Uterus (tissue), 4 donors: ENCODE results near the gene TRMU. TPM values are rescaled to one million over a fixed set of nuclear protein-coding genes. Genes with fewer than 3 reads are reported as not detected.

Source experiments
- DNase-seq, 2 donors: peaks; one replicate each; pipeline ENCODE4 v3.0.0-alpha.2; 2019 to 2020
- H3K27ac ChIP-seq, 2 donors: fragments of 200-600 bp; sonication (generic); 1 replicate in 1 of 2; 2 replicates in 1 of 2; pipeline ENCODE4 v1.5.1; 2016 to 2018
- H3K27me3 ChIP-seq, 2 donors: fragments of 200-600 bp; sonication (generic); one replicate each; pipeline ENCODE4 v1.5.1; 2018 to 2019; ENCODE audit warnings: control low read depth in 1 of 2
- H3K36me3 ChIP-seq, 2 donors: fragments of 200-600 bp; sonication (generic); one replicate each; pipeline ENCODE4 v1.5.1; 2019; ENCODE audit warnings: control low read depth in 1 of 2
- H3K4me1 ChIP-seq, 2 donors: fragments of 200-600 bp; sonication (generic); one replicate each; pipeline ENCODE4 v1.5.1; 2018 to 2019; ENCODE audit warnings: control low read depth in 1 of 2
- H3K4me3 ChIP-seq, 2 donors: fragments of 200-600 bp; sonication (generic); 1 replicate in 1 of 2; 2 replicates in 1 of 2; pipeline ENCODE4 v1.5.1; 2018 to 2019; ENCODE audit warnings: mild to moderate bottlenecking in 1 of 2
- H3K9me3 ChIP-seq, 2 donors: fragments of 200-600 bp; sonication (generic); one replicate each; pipeline ENCODE4 v1.5.1; 2019; ENCODE audit warnings: control low read depth in 1 of 2
- CTCF ChIP-seq, 4 experiments: fragments of 200-600 bp in 2 of 4; fragments of 450-650 bp in 2 of 4; sonication (generic) in 2 of 4; IDR thresholded peaks; one replicate each; pipeline ENCODE4 v1.5.1; 2016 to 2019; ENCODE audit warnings: antibody characterized with exemption in 4 of 4, mild to moderate bottlenecking in 2 of 4, moderate library complexity in 1 of 4
- POLR2A ChIP-seq, 2 donors: fragments of 450-650 bp; IDR thresholded peaks; one replicate each; pipeline ENCODE4 v1.6.1; 2016; ENCODE audit warnings: antibody characterized with exemption in 2 of 2, mild to moderate bottlenecking in 1 of 2, moderate library complexity in 1 of 2
- intact Hi-C: fragments of 100-400 bp; cut with DNase I; formaldehyde crosslinking; loops from one replicate; pipeline ENCODE4 v1.15.1; 2023; ENCODE audit warnings: low total_unique reads
- total RNA-seq, 4 donors: library from RNA; depleted of rRNA in 3 of 4; stranded (reverse); fragments of >200 nt in 3 of 4; gene quantifications; one replicate each; pipeline versions ENCODE4 v1.1.0 to v1.2.4, GENCODE V29; 2014 to 2023
- donor health status: DM: yes; HTN: yes; CAD: no.

The TRMU gene
- total RNA-seq, 4 donors from 2014 or later = 14.1 to 52.5 (median 31.2) TPM

GRCh38 chr22:46337870-46338269, 2.4 kb downstream of the TRMU start:
- DNase-seq = no peak
- Histone ChIP-seq H3K36me3 (no peaks in the 10 kb centered on the region), H3K27me3 (no peaks in the 10 kb centered on the region), H3K27ac (no peak overlapping the region), H3K4me1 (peaks cover 0 to 8% of the 10 kb centered on the region in 2 donors), H3K4me3 (no peak overlapping the region), H3K9me3 (no peaks in the 10 kb centered on the region)
- intact Hi-C loops = no loop called here
- no peak for TF ChIP-seq POLR2A (IDR thresholded peaks at IDR 0.05)
- TF ChIP-seq CTCF (IDR thresholded peaks at IDR 0.05) = no peak

- Histone ChIP-seq H3K36me3 (no peaks in the 10 kb centered on the region), H3K4me3 (no peak overlapping the region), H3K27ac (no peak overlapping the region), H3K9me3 (no peaks in the 10 kb centered on the region), H3K27me3 (no peaks in the 10 kb centered on the region), H3K4me1 (peaks cover 0 to 8% of the 10 kb centered on the region in 2 donors)
- intact Hi-C loops = no loop called here
- no peak for DNase-seq
- TF ChIP-seq POLR2A (IDR thresholded peaks at IDR 0.05) (no peak), CTCF (IDR thresholded peaks at IDR 0.05) (no peak)
Observed at GRCh38 chr22:46338636-46339035, 3.1 kb downstream of the TRMU start.

GRCh38 chr22:46339956-46340355, 4.4 kb downstream of the TRMU start:
- Histone ChIP-seq H3K4me1 (peaks cover 0 to 8% of the 10 kb centered on the region in 2 donors), H3K9me3 (no peaks in the 10 kb centered on the region), H3K4me3 (no peak overlapping the region), H3K27ac (no peak overlapping the region), H3K27me3 (no peaks in the 10 kb centered on the region), H3K36me3 (no peaks in the 10 kb centered on the region)
- intact Hi-C loops = no loop called here
- DNase-seq = no peak
- TF ChIP-seq POLR2A (IDR thresholded peaks at IDR 0.05) (no peak), CTCF (IDR thresholded peaks at IDR 0.05) (no peak)

- H3K9me3 ChIP-seq = no peaks in the 10 kb centered on the region
- TF ChIP-seq POLR2A (IDR thresholded peaks at IDR 0.05) = no peak
- no peak for TF ChIP-seq CTCF (IDR thresholded peaks at IDR 0.05)
- H3K27ac ChIP-seq = no peak overlapping the region
- H3K4me3 ChIP-seq = no peak overlapping the region
- no peaks in the 10 kb centered on the region for H3K36me3 ChIP-seq
- H3K27me3 ChIP-seq = no peaks in the 10 kb centered on the region
- peaks cover 0 to 8% of the 10 kb centered on the region in 2 donors for H3K4me1 ChIP-seq
- intact Hi-C loops = no loop called here
- DNase-seq = no peak
Observed at GRCh38 chr22:46340676-46341075, 5.2 kb downstream of the TRMU start.

DNA sequence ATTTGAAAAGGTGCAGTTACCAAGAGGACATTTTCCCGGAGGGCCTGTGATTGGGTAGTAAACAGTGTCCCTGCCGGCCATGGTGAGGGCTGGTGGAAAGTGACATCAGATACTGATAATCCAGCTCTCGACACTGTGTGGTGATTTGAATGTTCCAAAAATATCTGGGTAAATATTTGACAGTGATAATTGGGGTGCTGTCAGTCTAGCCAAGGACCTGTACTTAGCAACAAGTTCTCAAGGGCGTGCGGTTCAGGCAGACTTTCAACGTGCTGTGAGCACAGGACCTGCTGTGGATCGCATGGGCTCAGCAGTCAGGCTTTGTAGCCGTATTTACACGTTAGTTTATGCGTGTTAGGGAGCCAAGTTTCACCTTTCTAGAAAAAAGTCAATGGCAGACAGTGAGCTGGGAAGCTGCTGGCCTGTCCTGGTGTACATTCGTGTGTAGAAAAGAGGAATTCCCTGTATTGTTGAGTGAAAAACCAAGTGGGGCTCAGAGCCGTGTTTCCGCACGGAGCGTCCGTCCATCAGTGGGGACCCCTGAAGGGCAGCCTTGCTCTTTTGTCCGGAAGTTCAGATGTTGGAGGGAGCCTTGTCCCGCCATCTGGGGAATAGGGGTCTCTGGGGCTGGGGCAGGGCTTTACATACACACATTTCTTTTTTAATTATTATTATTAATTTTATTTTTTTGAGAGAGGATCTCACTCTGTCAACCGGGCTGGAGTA, 11.3 kb downstream of the TRMU start:
- Histone ChIP-seq H3K9me3 (no peaks in the 10 kb centered on the region), H3K27me3 (no peaks in the 10 kb centered on the region), H3K4me1 (no peaks in the 10 kb centered on the region), H3K36me3 (no peaks in the 10 kb centered on the region), H3K27ac (no peak overlapping the region), H3K4me3 (no peak overlapping the region)
- TF ChIP-seq CTCF (IDR thresholded peaks at IDR 0.05) = no peak
- no peak for TF ChIP-seq POLR2A (IDR thresholded peaks at IDR 0.05)
- no peak for DNase-seq
- intact Hi-C loops = no loop called here
